HEK293 (cell line): ENCODE results near the gene EPHX1.

Experiments used
- MEIS1 ChIP-seq: sonication (generic); formaldehyde crosslinking; IDR thresholded peaks from 2 replicates; pipeline ENCODE4 v1.8.1; 2022; ENCODE audit warnings: missing genetic modification reagents, mild to moderate bottlenecking, borderline replicate concordance
- SP2 ChIP-seq: fragments of 450-650 bp; formaldehyde crosslinking; IDR thresholded peaks from 2 replicates; pipeline ENCODE4 v1.5.1; 2016; ENCODE audit warnings: missing biosample characterization, missing genetic modification characterization
- ZBTB17 ChIP-seq: fragments of 450-650 bp; formaldehyde crosslinking; IDR thresholded peaks from 2 replicates; pipeline ENCODE4 v1.5.1; 2016; ENCODE audit warnings: missing biosample characterization, missing genetic modification characterization
- ZBTB8A ChIP-seq: fragments of 450-650 bp; formaldehyde crosslinking; IDR thresholded peaks from 2 replicates; pipeline ENCODE4 v1.5.1; 2016; ENCODE audit warnings: missing biosample characterization, missing genetic modification characterization
- ZFP37 ChIP-seq: fragments of 450-650 bp; formaldehyde crosslinking; IDR thresholded peaks from 2 replicates; pipeline ENCODE4 v1.5.1; 2016; ENCODE audit warnings: missing biosample characterization, missing genetic modification characterization
- ZFP41 ChIP-seq: fragments of 450-650 bp; formaldehyde crosslinking; IDR thresholded peaks from 2 replicates; pipeline ENCODE4 v1.5.1; 2016; ENCODE audit warnings: missing biosample characterization, missing genetic modification characterization, borderline replicate concordance
- ZNF10 ChIP-seq: fragments of 450-650 bp; formaldehyde crosslinking; IDR thresholded peaks from 2 replicates; pipeline ENCODE4 v1.5.1; 2017; ENCODE audit warnings: missing biosample characterization, missing genetic modification characterization
- ZNF112 ChIP-seq: fragments of 450-650 bp; formaldehyde crosslinking; IDR thresholded peaks from 2 replicates; pipeline ENCODE4 v1.5.0; 2017; ENCODE audit warnings: missing biosample characterization, missing genetic modification characterization
- ZNF140 ChIP-seq: fragments of 450-650 bp; formaldehyde crosslinking; IDR thresholded peaks from 2 replicates; pipeline ENCODE4 v1.5.1; 2016; ENCODE audit warnings: missing biosample characterization, missing genetic modification characterization
- ZNF169 ChIP-seq: fragments of 450-650 bp; formaldehyde crosslinking; IDR thresholded peaks from 2 replicates; pipeline ENCODE4 v1.5.1; 2016; ENCODE audit warnings: missing biosample characterization, missing genetic modification characterization
- ZNF19 ChIP-seq: fragments of 450-650 bp; formaldehyde crosslinking; IDR thresholded peaks from 2 replicates; pipeline ENCODE4; 2016; ENCODE audit warnings: missing biosample characterization, missing genetic modification characterization, low read depth
- ZNF221 ChIP-seq: fragments of 450-650 bp; formaldehyde crosslinking; IDR thresholded peaks from 2 replicates; pipeline ENCODE4 v1.5.1; 2017; ENCODE audit warnings: missing biosample characterization, missing genetic modification characterization, borderline replicate concordance
- ZNF341 ChIP-seq: fragments of 450-650 bp; formaldehyde crosslinking; IDR thresholded peaks from 2 replicates; pipeline ENCODE4; 2016; ENCODE audit warnings: low read depth, missing biosample characterization, missing genetic modification characterization
- ZNF404 ChIP-seq: fragments of 450-650 bp; formaldehyde crosslinking; IDR thresholded peaks from 2 replicates; pipeline ENCODE4 v1.5.1; 2017; ENCODE audit warnings: missing biosample characterization, missing genetic modification characterization
- ZNF423 ChIP-seq: fragments of 450-650 bp; formaldehyde crosslinking; IDR thresholded peaks from 2 replicates; pipeline ENCODE4 v1.5.1; 2016; ENCODE audit warnings: missing biosample characterization, missing genetic modification characterization
- ZNF530 ChIP-seq: fragments of 450-650 bp; formaldehyde crosslinking; IDR thresholded peaks from 2 replicates; pipeline ENCODE4 v1.5.1; 2016; ENCODE audit warnings: low read depth, missing biosample characterization, missing genetic modification characterization
- ZNF600 ChIP-seq: fragments of 450-650 bp; formaldehyde crosslinking; IDR thresholded peaks from 2 replicates; pipeline ENCODE4 v1.5.1; 2016; ENCODE audit warnings: missing biosample characterization, missing genetic modification characterization
- ZNF610 ChIP-seq: fragments of 450-650 bp; formaldehyde crosslinking; IDR thresholded peaks from 2 replicates; pipeline ENCODE4 v1.5.1; 2016; ENCODE audit warnings: missing biosample characterization, missing genetic modification characterization, borderline replicate concordance
- ZNF623 ChIP-seq: fragments of 450-650 bp; formaldehyde crosslinking; IDR thresholded peaks from 2 replicates; pipeline ENCODE4 v1.5.1; 2016; ENCODE audit warnings: missing biosample characterization, missing genetic modification characterization
- ZNF654 ChIP-seq: fragments of 450-650 bp; formaldehyde crosslinking; IDR thresholded peaks from 2 replicates; pipeline ENCODE4 v1.5.1; 2016; ENCODE audit warnings: low read depth, missing biosample characterization, missing genetic modification characterization
- ZNF660 ChIP-seq: fragments of 450-650 bp; IDR thresholded peaks from 2 replicates; pipeline ENCODE4 v1.5.1; 2018; ENCODE audit warnings: missing biosample characterization, mild to moderate bottlenecking, missing genetic modification characterization
- ZNF701 ChIP-seq: fragments of 450-650 bp; formaldehyde crosslinking; IDR thresholded peaks from 2 replicates; pipeline ENCODE4 v1.5.1; 2016; ENCODE audit warnings: missing biosample characterization, missing genetic modification characterization
- ZNF785 ChIP-seq: fragments of 450-650 bp; formaldehyde crosslinking; IDR thresholded peaks from 2 replicates; pipeline ENCODE4 v1.5.1; 2016; ENCODE audit warnings: missing biosample characterization, missing genetic modification characterization
- ZXDB ChIP-seq: fragments of 450-650 bp; formaldehyde crosslinking; IDR thresholded peaks from 2 replicates; pipeline ENCODE4 v1.5.1; 2016; ENCODE audit warnings: missing biosample characterization, missing genetic modification characterization
- TF ChIP-seq, protein P1 (sequence below): fragments of 450-650 bp; formaldehyde crosslinking; IDR thresholded peaks from 2 replicates; pipeline ENCODE4 v1.5.1; 2016; ENCODE audit warnings: missing biosample characterization, missing genetic modification characterization
- TF ChIP-seq, protein P2 (sequence below): fragments of 450-650 bp; IDR thresholded peaks from 2 replicates; pipeline ENCODE4 v1.5.1; 2018; ENCODE audit warnings: missing biosample characterization, mild to moderate bottlenecking, missing genetic modification characterization
- TF ChIP-seq, protein P3 (sequence below): fragments of 450-650 bp; formaldehyde crosslinking; optimal IDR thresholded peaks from 2 replicates; pipeline ENCODE3; 2016; ENCODE audit warnings: missing biosample characterization, mild to moderate bottlenecking, missing genetic modification characterization
- TF ChIP-seq, protein P4 (sequence below): fragments of 450-650 bp; formaldehyde crosslinking; IDR thresholded peaks from 2 replicates; pipeline ENCODE4 v1.5.1; 2016; ENCODE audit warnings: missing biosample characterization, missing genetic modification characterization, low read depth
- TF ChIP-seq, protein P5 (sequence below): fragments of 450-650 bp; formaldehyde crosslinking; IDR thresholded peaks from 2 replicates; pipeline ENCODE4 v1.5.1; 2016; ENCODE audit warnings: missing biosample characterization, missing genetic modification characterization
- TF ChIP-seq, protein P6 (sequence below): fragments of 450-650 bp; formaldehyde crosslinking; IDR thresholded peaks from 2 replicates; pipeline ENCODE4 v1.5.1; 2016; ENCODE audit warnings: missing biosample characterization, missing genetic modification characterization

Gene EPHX1

DNA sequence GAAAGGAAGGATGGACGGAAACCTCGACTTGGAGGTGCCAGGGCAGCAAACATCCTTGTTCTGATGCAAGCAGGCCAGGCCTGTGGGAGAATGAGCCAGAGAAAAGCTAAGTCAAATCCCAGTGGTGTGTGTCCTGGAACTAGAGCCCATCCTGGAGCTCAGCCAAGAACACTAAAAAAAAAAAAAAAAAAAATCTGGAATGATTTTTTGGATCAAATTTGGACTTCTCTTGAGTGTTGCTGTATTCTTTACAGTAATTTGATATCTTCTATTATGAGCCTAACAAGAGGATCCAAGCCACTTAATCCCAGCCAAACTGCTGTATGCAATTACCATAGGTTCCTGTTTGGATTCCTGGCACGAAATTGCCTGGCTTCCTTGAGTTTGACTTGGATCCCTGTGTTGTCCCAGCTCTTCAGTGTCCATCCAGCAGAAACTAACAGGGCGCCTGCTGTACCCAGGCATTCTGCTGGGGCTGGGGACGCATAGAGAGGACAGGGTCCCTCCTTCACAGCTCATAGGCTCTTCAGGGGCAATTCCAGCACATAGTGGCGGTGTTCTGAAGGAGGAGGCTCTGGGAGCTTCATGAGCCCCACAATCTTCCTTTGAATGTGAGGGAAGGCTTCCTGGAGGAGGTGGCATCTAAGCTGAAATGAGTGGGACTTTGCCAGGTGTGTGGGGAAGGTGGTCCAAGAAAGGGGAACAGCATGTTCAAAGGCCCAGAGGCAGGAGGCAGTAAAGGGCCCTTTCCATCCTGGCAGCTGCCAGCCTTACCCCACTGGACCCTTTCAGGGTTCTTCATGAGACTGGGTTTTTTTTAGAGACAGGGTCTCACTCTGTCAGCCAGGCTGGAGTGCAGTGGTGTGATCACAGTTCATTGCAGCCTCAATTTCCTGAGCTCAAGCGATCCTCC, 24.7 kb downstream of the EPHX1 start (continued):
- TF ChIP-seq ZFP37 (tag by site-specific recombination) (no peak), ZNF112 (tag by site-specific recombination) (no peak), ZNF654 (tag by site-specific recombination) (no peak), ZNF785 (tag by site-specific recombination) (no peak), ZNF623 (peak; percentile 94), ZBTB8A (tag by site-specific recombination) (peak; percentile 61), ZNF140 (tag by site-specific recombination) (no peak), ZNF600 (peak; percentile 87), ZNF423 (tag by site-specific recombination) (no peak), ZNF660 (tag by site-specific recombination) (no peak), SP2 (tag by site-specific recombination) (no peak), ZNF221 (tag by site-specific recombination) (no peak), ZNF19 (tag by site-specific recombination) (no peak), ZNF404 (tag by site-specific recombination) (no peak), ZNF10 (tag by site-specific recombination) (no peak), ZNF530 (no peak), ZNF341 (tag by site-specific recombination) (no peak), MEIS1 (CRISPR knock-in tag) (no peak), ZFP41 (tag by site-specific recombination) (no peak), ZNF701 (no peak), ZBTB17 (tag by site-specific recombination) (peak; percentile 71), ZXDB (tag by site-specific recombination) (peak; percentile 38), ZNF169 (tag by site-specific recombination) (no peak), ZNF610 (tag by site-specific recombination) (0 out of 2 replicates have a peak, but pooled peaks have one; percentile 33)
- TF ChIP-seq, protein P1, sequence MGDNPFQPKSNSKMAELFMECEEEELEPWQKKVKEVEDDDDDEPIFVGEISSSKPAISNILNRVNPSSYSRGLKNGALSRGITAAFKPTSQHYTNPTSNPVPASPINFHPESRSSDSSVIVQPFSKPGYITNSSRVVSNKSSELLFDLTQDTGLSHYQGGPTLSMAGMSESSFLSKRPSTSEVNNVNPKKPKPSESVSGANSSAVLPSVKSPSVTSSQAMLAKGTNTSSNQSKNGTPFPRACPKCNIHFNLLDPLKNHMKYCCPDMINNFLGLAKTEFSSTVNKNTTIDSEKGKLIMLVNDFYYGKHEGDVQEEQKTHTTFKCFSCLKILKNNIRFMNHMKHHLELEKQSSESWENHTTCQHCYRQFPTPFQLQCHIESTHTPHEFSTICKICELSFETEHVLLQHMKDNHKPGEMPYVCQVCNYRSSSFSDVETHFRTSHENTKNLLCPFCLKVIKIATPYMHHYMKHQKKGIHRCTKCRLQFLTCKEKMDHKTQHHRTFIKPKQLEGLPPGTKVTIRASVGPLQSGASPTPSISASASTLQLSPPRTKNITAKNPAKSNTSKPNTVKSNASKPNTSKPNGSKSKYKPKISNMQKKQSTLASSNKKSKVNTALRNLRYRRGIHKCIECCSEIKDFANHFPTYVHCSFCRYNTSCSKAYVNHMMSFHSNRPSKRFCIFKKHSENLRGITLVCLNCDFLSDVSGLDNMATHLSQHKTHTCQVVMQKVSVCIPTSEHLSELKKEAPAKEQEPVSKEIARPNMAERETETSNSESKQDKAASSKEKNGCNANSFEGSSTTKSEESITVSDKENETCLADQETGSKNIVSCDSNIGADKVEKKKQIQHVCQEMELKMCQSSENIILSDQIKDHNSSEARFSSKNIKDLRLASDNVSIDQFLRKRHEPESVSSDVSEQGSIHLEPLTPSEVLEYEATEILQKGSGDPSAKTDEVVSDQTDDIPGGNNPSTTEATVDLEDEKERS (tag by site-specific recombination), result 0 out of 2 replicates have a peak, but pooled peaks have one; percentile 39
- TF ChIP-seq, protein P2, sequence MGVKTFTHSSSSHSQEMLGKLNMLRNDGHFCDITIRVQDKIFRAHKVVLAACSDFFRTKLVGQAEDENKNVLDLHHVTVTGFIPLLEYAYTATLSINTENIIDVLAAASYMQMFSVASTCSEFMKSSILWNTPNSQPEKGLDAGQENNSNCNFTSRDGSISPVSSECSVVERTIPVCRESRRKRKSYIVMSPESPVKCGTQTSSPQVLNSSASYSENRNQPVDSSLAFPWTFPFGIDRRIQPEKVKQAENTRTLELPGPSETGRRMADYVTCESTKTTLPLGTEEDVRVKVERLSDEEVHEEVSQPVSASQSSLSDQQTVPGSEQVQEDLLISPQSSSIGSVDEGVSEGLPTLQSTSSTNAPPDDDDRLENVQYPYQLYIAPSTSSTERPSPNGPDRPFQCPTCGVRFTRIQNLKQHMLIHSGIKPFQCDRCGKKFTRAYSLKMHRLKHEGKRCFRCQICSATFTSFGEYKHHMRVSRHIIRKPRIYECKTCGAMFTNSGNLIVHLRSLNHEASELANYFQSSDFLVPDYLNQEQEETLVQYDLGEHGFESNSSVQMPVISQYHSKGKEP (tag by site-specific recombination), result peak; percentile 75
- TF ChIP-seq, protein P3, sequence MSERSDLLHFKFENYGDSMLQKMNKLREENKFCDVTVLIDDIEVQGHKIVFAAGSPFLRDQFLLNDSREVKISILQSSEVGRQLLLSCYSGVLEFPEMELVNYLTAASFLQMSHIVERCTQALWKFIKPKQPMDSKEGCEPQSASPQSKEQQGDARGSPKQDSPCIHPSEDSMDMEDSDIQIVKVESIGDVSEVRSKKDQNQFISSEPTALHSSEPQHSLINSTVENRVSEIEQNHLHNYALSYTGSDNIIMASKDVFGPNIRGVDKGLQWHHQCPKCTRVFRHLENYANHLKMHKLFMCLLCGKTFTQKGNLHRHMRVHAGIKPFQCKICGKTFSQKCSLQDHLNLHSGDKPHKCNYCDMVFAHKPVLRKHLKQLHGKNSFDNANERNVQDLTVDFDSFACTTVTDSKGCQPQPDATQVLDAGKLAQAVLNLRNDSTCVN (tag by site-specific recombination), result no peak
- TF ChIP-seq, protein P4, sequence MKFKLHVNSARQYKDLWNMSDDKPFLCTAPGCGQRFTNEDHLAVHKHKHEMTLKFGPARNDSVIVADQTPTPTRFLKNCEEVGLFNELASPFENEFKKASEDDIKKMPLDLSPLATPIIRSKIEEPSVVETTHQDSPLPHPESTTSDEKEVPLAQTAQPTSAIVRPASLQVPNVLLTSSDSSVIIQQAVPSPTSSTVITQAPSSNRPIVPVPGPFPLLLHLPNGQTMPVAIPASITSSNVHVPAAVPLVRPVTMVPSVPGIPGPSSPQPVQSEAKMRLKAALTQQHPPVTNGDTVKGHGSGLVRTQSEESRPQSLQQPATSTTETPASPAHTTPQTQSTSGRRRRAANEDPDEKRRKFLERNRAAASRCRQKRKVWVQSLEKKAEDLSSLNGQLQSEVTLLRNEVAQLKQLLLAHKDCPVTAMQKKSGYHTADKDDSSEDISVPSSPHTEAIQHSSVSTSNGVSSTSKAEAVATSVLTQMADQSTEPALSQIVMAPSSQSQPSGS (tag by site-specific recombination), result no peak
- TF ChIP-seq, protein P5, sequence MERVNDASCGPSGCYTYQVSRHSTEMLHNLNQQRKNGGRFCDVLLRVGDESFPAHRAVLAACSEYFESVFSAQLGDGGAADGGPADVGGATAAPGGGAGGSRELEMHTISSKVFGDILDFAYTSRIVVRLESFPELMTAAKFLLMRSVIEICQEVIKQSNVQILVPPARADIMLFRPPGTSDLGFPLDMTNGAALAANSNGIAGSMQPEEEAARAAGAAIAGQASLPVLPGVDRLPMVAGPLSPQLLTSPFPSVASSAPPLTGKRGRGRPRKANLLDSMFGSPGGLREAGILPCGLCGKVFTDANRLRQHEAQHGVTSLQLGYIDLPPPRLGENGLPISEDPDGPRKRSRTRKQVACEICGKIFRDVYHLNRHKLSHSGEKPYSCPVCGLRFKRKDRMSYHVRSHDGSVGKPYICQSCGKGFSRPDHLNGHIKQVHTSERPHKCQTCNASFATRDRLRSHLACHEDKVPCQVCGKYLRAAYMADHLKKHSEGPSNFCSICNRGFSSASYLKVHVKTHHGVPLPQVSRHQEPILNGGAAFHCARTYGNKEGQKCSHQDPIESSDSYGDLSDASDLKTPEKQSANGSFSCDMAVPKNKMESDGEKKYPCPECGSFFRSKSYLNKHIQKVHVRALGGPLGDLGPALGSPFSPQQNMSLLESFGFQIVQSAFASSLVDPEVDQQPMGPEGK (tag by site-specific recombination), result 0 out of 2 replicates have a peak, but pooled peaks have one; percentile 27
- TF ChIP-seq, protein P6, sequence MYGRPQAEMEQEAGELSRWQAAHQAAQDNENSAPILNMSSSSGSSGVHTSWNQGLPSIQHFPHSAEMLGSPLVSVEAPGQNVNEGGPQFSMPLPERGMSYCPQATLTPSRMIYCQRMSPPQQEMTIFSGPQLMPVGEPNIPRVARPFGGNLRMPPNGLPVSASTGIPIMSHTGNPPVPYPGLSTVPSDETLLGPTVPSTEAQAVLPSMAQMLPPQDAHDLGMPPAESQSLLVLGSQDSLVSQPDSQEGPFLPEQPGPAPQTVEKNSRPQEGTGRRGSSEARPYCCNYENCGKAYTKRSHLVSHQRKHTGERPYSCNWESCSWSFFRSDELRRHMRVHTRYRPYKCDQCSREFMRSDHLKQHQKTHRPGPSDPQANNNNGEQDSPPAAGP (tag by site-specific recombination), result no peak
